Neural progenitor cell (in vitro differentiated cells): ENCODE data around the gene ANO8. TPM values are rescaled to one million over a fixed set of nuclear protein-coding genes. Genes with fewer than 3 reads are reported as not detected.
A peak's percentile ranks its signal among the peaks of the same experiment; 100 is the strongest.

ENCODE experiments used
- DNase-seq: peaks from one replicate; pipeline ENCODE4 v3.0.0-alpha.2; 2016; ENCODE audit warnings: low spot score
- H2AFZ ChIP-seq: fragments of 200-600 bp; sonication (generic); replicated peaks from 2 replicates; pipeline ENCODE4 v1.6.1; 2016; ENCODE audit warnings: antibody characterized with exemption
- H3F3A ChIP-seq: fragments of 200-600 bp; sonication (generic); 2 replicates; pipeline ENCODE4 v1.6.1; 2016; ENCODE audit warnings: antibody characterized with exemption, low read depth
- H3K27ac ChIP-seq: fragments of 200-600 bp; sonication (generic); 2 replicates; pipeline ENCODE4 v1.5.1; 2016; ENCODE audit warnings: mild to moderate bottlenecking
- H3K27me3 ChIP-seq: fragments of 200-600 bp; sonication (generic); 2 replicates; pipeline ENCODE4 v1.6.1; 2016; ENCODE audit warnings: mild to moderate bottlenecking, moderate library complexity
- H3K36me3 ChIP-seq: fragments of 200-600 bp; sonication (generic); 2 replicates; pipeline ENCODE4 v1.5.1; 2016
- H3K4me1 ChIP-seq: fragments of 200-600 bp; sonication (generic); 2 replicates; pipeline ENCODE4 v1.6.1; 2016; ENCODE audit warnings: mixed run types
- H3K4me2 ChIP-seq: fragments of 200-600 bp; sonication (generic); 2 replicates; pipeline ENCODE4 v1.6.1; 2016
- H3K4me3 ChIP-seq: fragments of 200-600 bp; sonication (generic); 2 replicates; pipeline ENCODE4 v1.5.1; 2016
- H3K79me2 ChIP-seq: fragments of 200-600 bp; sonication (generic); 2 replicates; pipeline ENCODE4 v1.6.1; 2016; ENCODE audit warnings: low read depth
- H3K9ac ChIP-seq: fragments of 200-600 bp; sonication (generic); 2 replicates; pipeline ENCODE4 v1.6.1; 2016
- H3K9me3 ChIP-seq: fragments of 200-600 bp; sonication (generic); 2 replicates; pipeline ENCODE4 v1.5.1; 2016; ENCODE audit warnings: low read depth
- H4K20me1 ChIP-seq: fragments of 200-600 bp; sonication (generic); 2 replicates; pipeline ENCODE4 v1.6.1; 2016; ENCODE audit warnings: low read depth
- H3K27ac Mint-ChIP-seq: 3 replicates; pipeline ENCODE4 v1.8.0; 2021; ENCODE audit warnings: mixed read lengths
- H3K27me3 Mint-ChIP-seq: 2 replicates; pipeline ENCODE4 v1.8.0; 2022; ENCODE audit warnings: low read depth, mild to moderate bottlenecking, inconsistent platforms, moderate library complexity, mixed read lengths; ENCODE audit not compliant: insufficient read depth
- H3K36me3 Mint-ChIP-seq: 3 replicates; pipeline ENCODE4 v1.8.0; 2021; ENCODE audit warnings: mixed read lengths
- H3K4me1 Mint-ChIP-seq: 3 replicates; pipeline ENCODE4 v1.8.0; 2021; ENCODE audit warnings: mixed read lengths
- H3K4me3 Mint-ChIP-seq: 3 replicates; pipeline ENCODE4 v1.8.0; 2021; ENCODE audit warnings: mild to moderate bottlenecking, moderate library complexity, mixed read lengths
- H3K9me3 Mint-ChIP-seq: 3 replicates; pipeline ENCODE4 v1.8.0; 2020; ENCODE audit warnings: mixed read lengths
- CTCF ChIP-seq: fragments of 200-600 bp; sonication (generic); IDR thresholded peaks from 2 replicates; pipeline ENCODE4 v1.5.1; 2017; ENCODE audit warnings: antibody characterized with exemption, mild to moderate bottlenecking
- EZH2 ChIP-seq: fragments of 200-600 bp; sonication (generic); IDR thresholded peaks from 2 replicates; pipeline ENCODE4 v1.6.1; 2017; ENCODE audit warnings: antibody characterized with exemption, mild to moderate bottlenecking, moderate library complexity
- EZH2phosphoT487 ChIP-seq: fragments of 200-600 bp; sonication (generic); IDR thresholded peaks from 2 replicates; pipeline ENCODE4 v1.6.1; 2017; ENCODE audit warnings: antibody characterized with exemption
- total RNA-seq: library from RNA; depleted of rRNA; stranded (reverse); fragments of >200 nt; gene quantifications from 2 replicates; pipeline ENCODE4 v1.2.3, GENCODE V29; 2015; ENCODE audit warnings: low replicate concordance

ANO8 gene
- total RNA-seq, 1 donor from 2014 or later, result 11.4 TPM

- Mint-ChIP-seq H3K27ac (no peak overlapping the region), H3K4me3 (peak overlapping the region; percentile 91), H3K4me1 (peaks cover 41% of the 10 kb centered on the region), H3K27me3 (peaks cover 7% of the 10 kb centered on the region), H3K9me3 (no peaks in the 10 kb centered on the region), H3K36me3 (no peaks in the 10 kb centered on the region)
- Histone ChIP-seq H3K27ac (no peak overlapping the region), H3K79me2 (peaks cover 44% of the 10 kb centered on the region), H3K4me1 (peaks cover 9% of the 10 kb centered on the region), H3K27me3 (no peaks in the 10 kb centered on the region), H3F3A (peaks cover 50% of the 10 kb centered on the region), H3K9me3 (no peaks in the 10 kb centered on the region), H2AFZ (no peak overlapping the region), H4K20me1 (peaks cover 21% of the 10 kb centered on the region), H3K4me3 (no peak overlapping the region), H3K9ac (no peak overlapping the region), H3K4me2 (no peak overlapping the region), H3K36me3 (no peaks in the 10 kb centered on the region)
- TF ChIP-seq CTCF (no peak), EZH2 (no peak), EZH2phosphoT487 (no peak)
- no peak for DNase-seq
Observed at GRCh38 chr19:17307876-17308377, 26.7 kb downstream of the ANO8 start.

- H3K27me3 ChIP-seq, result no peaks in the 10 kb centered on the region
- Mint-ChIP-seq H3K9me3 (no peaks in the 10 kb centered on the region), H3K4me3 (peak overlapping the region; percentile 91), H3K4me1 (peaks cover 44% of the 10 kb centered on the region), H3K36me3 (peaks cover 3% of the 10 kb centered on the region), H3K27ac (no peak overlapping the region), H3K27me3 (peaks cover 7% of the 10 kb centered on the region)
- H4K20me1 ChIP-seq, result peaks cover 17% of the 10 kb centered on the region
- no peaks in the 10 kb centered on the region for H3K36me3 ChIP-seq
- peak overlapping the region; percentile 90 for H3K4me2 ChIP-seq
- H3K9me3 ChIP-seq, result no peaks in the 10 kb centered on the region
- no peak overlapping the region for H3K27ac ChIP-seq
- H3K79me2 ChIP-seq, result peaks cover 28% of the 10 kb centered on the region
- H3K9ac ChIP-seq, result peak overlapping the region; percentile 8
- H3K4me3 ChIP-seq, result peak overlapping the region; percentile 87
- H3K4me1 ChIP-seq, result peaks cover 13% of the 10 kb centered on the region
- peak; percentile 77 for DNase-seq
- TF ChIP-seq CTCF, result no peak
- no peak for TF ChIP-seq EZH2phosphoT487
- TF ChIP-seq EZH2, result no peak
- H2AFZ ChIP-seq, result no peak overlapping the region
- peaks cover 50% of the 10 kb centered on the region for H3F3A ChIP-seq
Observed at GRCh38 chr19:17306285-17306714, 28.4 kb downstream of the ANO8 start.

GRCh38 chr19:17305517-17306284, 29.0 kb downstream of the ANO8 start, which contains the start of gene MRPL34:
Gene MRPL34, plus strand, starts transcription at chr19:17305872. Its CDS starts 21 bp downstream, at chr19:17305893.
- H3K9me3 ChIP-seq, result no peaks in the 10 kb centered on the region
- H3K27me3 Mint-ChIP-seq, result peaks cover 7% of the 10 kb centered on the region
- peak within 1 kb of the TSS; percentile 91 for H3K4me3 Mint-ChIP-seq
- peak; percentile 100 for DNase-seq
- peaks cover 12% of the 10 kb centered on the region for H4K20me1 ChIP-seq
- H3K4me1 ChIP-seq, result peaks cover 13% of the 10 kb centered on the region
- peaks cover 3% of the 10 kb centered on the region for H3K36me3 Mint-ChIP-seq
- TF ChIP-seq CTCF (peak; percentile 76), EZH2 (no peak), EZH2phosphoT487 (no peak)
- H3F3A ChIP-seq, result peaks cover 50% of the 10 kb centered on the region
- H3K79me2 ChIP-seq, result peaks cover 22% of the 10 kb centered on the region
- H3K4me2 ChIP-seq, result peak within 1 kb of the TSS; percentile 90
- H3K9ac ChIP-seq, result peak within 1 kb of the TSS; percentile 8
- H3K27ac ChIP-seq, result no peak within 1 kb of the TSS
- H3K4me1 Mint-ChIP-seq, result peaks cover 42% of the 10 kb centered on the region
- peak within 1 kb of the TSS; percentile 77 for H2AFZ ChIP-seq
- H3K27me3 ChIP-seq, result no peaks in the 10 kb centered on the region
- H3K36me3 ChIP-seq, result no peaks in the 10 kb centered on the region
- peak within 1 kb of the TSS; percentile 87 for H3K4me3 ChIP-seq
- no peaks in the 10 kb centered on the region for H3K9me3 Mint-ChIP-seq
- no peak within 1 kb of the TSS for H3K27ac Mint-ChIP-seq
